IMR-90 (cell line): ENCODE results near the gene TMC8. TPM values are rescaled to one million over a fixed set of nuclear protein-coding genes. Genes with fewer than 3 reads are reported as not detected.

Experiments
- ATAC-seq: fragments of 200-7000 bp; cut with Tn5 transposase; 2 replicates; pipeline ENCODE4 v1.9.1; 2020; ENCODE audit warnings: low read depth, mild to moderate bottlenecking, moderate library complexity
- BruUV-seq: library from RNA; stranded (reverse); fragments of 400-500 nt; replicated peaks from 2 replicates; lab custom pipeline; 2021; lab: Mats Ljungman, UMichigan
- CTCF ChIA-PET: fragments of 300-600 bp; formaldehyde crosslinking; extraction: SDS; loops from one replicate; lab custom pipeline; 2021; ENCODE audit warnings: antibody characterized with exemption; lab: Yijun Ruan, JAX
- POLR2A ChIA-PET: fragments of 300-600 bp; sonication (Branson Sonifier 250); formaldehyde crosslinking; loops from one replicate; lab custom pipeline; 2022; ENCODE audit warnings: antibody characterized with exemption; ENCODE audit not compliant: unreplicated experiment; lab: Charles Lee
- DNase-seq: peaks from one replicate; pipeline ENCODE4 v3.0.0; 2013
- H2AFZ ChIP-seq: replicated peaks from 2 replicates; pipeline ENCODE3; 2013; ENCODE audit warnings: low read length, mild to moderate bottlenecking; ENCODE audit not compliant: poor library complexity
- H2AK5ac ChIP-seq: 2 replicates; pipeline ENCODE4 v1.6.1; 2013; ENCODE audit warnings: low read depth, low read length, inconsistent platforms
- H2AK9ac ChIP-seq: replicated peaks from 2 replicates; pipeline ENCODE3; 2013; ENCODE audit warnings: mild to moderate bottlenecking, low read depth, low read length, moderate library complexity; ENCODE audit not compliant: poor library complexity
- H2BK120ac ChIP-seq: 2 replicates; pipeline ENCODE4 v1.6.1; 2013; ENCODE audit warnings: low read depth, low read length, inconsistent platforms
- H2BK15ac ChIP-seq: 3 replicates; pipeline ENCODE4 v1.6.1; 2013; ENCODE audit warnings: low read depth, low read length, inconsistent platforms
- H2BK20ac ChIP-seq: 2 replicates; pipeline ENCODE4 v1.6.1; 2013; ENCODE audit warnings: low read depth, mild to moderate bottlenecking, inconsistent platforms, low read length, moderate library complexity
- H2BK5ac ChIP-seq: 2 replicates; pipeline ENCODE4 v1.6.1; 2013; ENCODE audit warnings: mild to moderate bottlenecking, low read depth, low read length, inconsistent platforms; ENCODE audit not compliant: poor library complexity, severe bottlenecking
- H3K14ac ChIP-seq: replicated peaks from 2 replicates; pipeline ENCODE4 v1.6.1; 2013; ENCODE audit warnings: low read depth, low read length, inconsistent platforms
- H3K18ac ChIP-seq: 2 replicates; pipeline ENCODE4 v1.6.1; 2013; ENCODE audit warnings: low read depth, low read length, control low read depth
- H3K23ac ChIP-seq: 2 replicates; pipeline ENCODE4 v1.6.1; 2013; ENCODE audit warnings: low read depth, low read length, inconsistent platforms
- H3K27ac ChIP-seq: 2 replicates; pipeline ENCODE4 v1.5.1; 2013; ENCODE audit warnings: mild to moderate bottlenecking, control low read depth, low read length; ENCODE audit not compliant: insufficient read depth
- H3K27me3 ChIP-seq: 2 replicates; pipeline ENCODE4 v1.6.1; 2013; ENCODE audit warnings: low read length; ENCODE audit not compliant: control insufficient read depth, insufficient read depth
- H3K36me3 ChIP-seq: 2 replicates; pipeline ENCODE4 v1.6.1; 2013; ENCODE audit warnings: low read length, mixed read lengths; ENCODE audit not compliant: control insufficient read depth, insufficient read depth
- H3K4ac ChIP-seq: 2 replicates; pipeline ENCODE4 v1.6.1; 2013; ENCODE audit warnings: low read depth, low read length, inconsistent platforms
- H3K4me1 ChIP-seq: 2 replicates; pipeline ENCODE4 v1.6.1; 2013; ENCODE audit warnings: low read length, mixed read lengths; ENCODE audit not compliant: control insufficient read depth, insufficient read depth
- H3K4me2 ChIP-seq: 2 replicates; pipeline ENCODE4 v1.6.1; 2013; ENCODE audit warnings: low read depth, mild to moderate bottlenecking, control low read depth, low read length, moderate library complexity
- H3K4me3 ChIP-seq: 2 replicates; pipeline ENCODE4 v1.5.1; 2013; ENCODE audit warnings: low read depth, mild to moderate bottlenecking, control low read depth, low read length, moderate library complexity; ENCODE audit not compliant: insufficient read depth
- H3K56ac ChIP-seq: 2 replicates; pipeline ENCODE4 v1.6.1; 2013; ENCODE audit warnings: low read length, inconsistent platforms; ENCODE audit not compliant: insufficient read depth; ENCODE audit errors: extremely low read depth
- H3K79me1 ChIP-seq, 2 experiments: 2 replicates each; pipeline ENCODE4 v1.6.1; 2013; ENCODE audit warnings: low read length in 2 of 2, inconsistent platforms in 1 of 2, low read depth in 1 of 2
- H3K9ac ChIP-seq: 2 replicates; pipeline ENCODE4 v1.6.1; 2013; ENCODE audit warnings: low read depth, low read length, control low read depth
- H3K9me1 ChIP-seq: 2 replicates; pipeline ENCODE4 v1.6.1; 2013; ENCODE audit warnings: low read length, inconsistent platforms; ENCODE audit not compliant: insufficient read depth
- H3K9me3 ChIP-seq: 2 replicates; pipeline ENCODE4 v1.6.1; 2013; ENCODE audit warnings: low read length; ENCODE audit not compliant: control insufficient read depth, insufficient read depth
- H4K20me1 ChIP-seq: 2 replicates; pipeline ENCODE4 v1.6.1; 2013; ENCODE audit warnings: low read length, inconsistent platforms; ENCODE audit not compliant: insufficient read depth
- H4K5ac ChIP-seq: 2 replicates; pipeline ENCODE4 v1.6.1; 2013; ENCODE audit warnings: mild to moderate bottlenecking, low read depth, low read length, control low read depth
- H4K8ac ChIP-seq, 2 experiments: 2 replicates each; pipeline ENCODE4 v1.6.1; 2013; ENCODE audit warnings: low read depth in 2 of 2, low read length in 2 of 2, control low read depth in 1 of 2, inconsistent platforms in 1 of 2
- H4K91ac ChIP-seq: 2 replicates; pipeline ENCODE4 v1.6.1; 2013; ENCODE audit warnings: low read depth, low read length, inconsistent platforms; ENCODE audit not compliant: insufficient read depth
- BHLHE40 ChIP-seq: fragments of 150-350 bp; IDR thresholded peaks from 2 replicates; pipeline ENCODE4 v1.6.1; 2016; ENCODE audit warnings: mild to moderate bottlenecking, low read depth, low read length
- CEBPB ChIP-seq: IDR thresholded peaks from 2 replicates; pipeline ENCODE4 v1.6.1; 2012; ENCODE audit warnings: low read depth, low read length, improper control_type of control experiment
- CHD1 ChIP-seq: IDR thresholded peaks from 2 replicates; pipeline ENCODE4 v1.6.1; 2012; ENCODE audit warnings: low read depth, low read length, improper control_type of control experiment
- ELK1 ChIP-seq: fragments of 150-350 bp; IDR thresholded peaks from 2 replicates; pipeline ENCODE4 v1.6.1; 2016; ENCODE audit warnings: low read depth, mild to moderate bottlenecking, low read length, moderate library complexity, borderline replicate concordance
- FOS ChIP-seq: fragments of 150-350 bp; IDR thresholded peaks from 2 replicates; pipeline ENCODE4 v1.6.1; 2016; ENCODE audit warnings: low read depth, low read length
- MAFK ChIP-seq: IDR thresholded peaks from 2 replicates; pipeline ENCODE4 v1.6.1; 2012; ENCODE audit warnings: low read depth, low read length, improper control_type of control experiment
- MAZ ChIP-seq: IDR thresholded peaks from 2 replicates; pipeline ENCODE4 v1.6.1; 2012; ENCODE audit warnings: low read depth, mild to moderate bottlenecking, low read length, improper control_type of control experiment, moderate library complexity, borderline replicate concordance
- MXI1 ChIP-seq: IDR thresholded peaks from 2 replicates; pipeline ENCODE4 v1.6.1; 2012; ENCODE audit warnings: low read depth, mild to moderate bottlenecking, low read length, moderate library complexity, borderline replicate concordance
- POLR2A ChIP-seq: IDR thresholded peaks from 2 replicates; pipeline ENCODE4 v1.6.1; 2012; ENCODE audit warnings: mild to moderate bottlenecking, low read depth, low read length
- RAD21 ChIP-seq: IDR thresholded peaks from 2 replicates; pipeline ENCODE4 v1.6.1; 2012; ENCODE audit warnings: low read length, improper control_type of control experiment
- RFX5 ChIP-seq: IDR thresholded peaks from 2 replicates; pipeline ENCODE4 v1.8.0; 2012; ENCODE audit warnings: low read depth, mild to moderate bottlenecking, low read length, moderate library complexity
- SMC3 ChIP-seq: fragments of 150-350 bp; IDR thresholded peaks from 2 replicates; pipeline ENCODE4 v1.6.1; 2016; ENCODE audit warnings: low read depth, mild to moderate bottlenecking, antibody characterized with exemption, low read length, moderate library complexity
- USF2 ChIP-seq: fragments of 150-350 bp; IDR thresholded peaks from 2 replicates; pipeline ENCODE4 v1.6.1; 2017; ENCODE audit warnings: mild to moderate bottlenecking, antibody characterized with exemption, low read length, low read depth
- WGBS, 2 experiments: methylation state at CpG; one replicate each; pipeline versions ENCODE4 v1.1.5 to v1.1.7; 2013; ENCODE audit warnings: missing lambda C conversion rate in 2 of 2; ENCODE audit not compliant: insufficient read length in 1 of 2; ENCODE audit errors: extremely low coverage in 2 of 2; 5-methylcytosine and 5-hydroxymethylcytosine counted together
- dilution Hi-C: fragments of 300-500 bp; cut with HindIII; formaldehyde crosslinking; loops from one replicate; pipeline ENCODE4 v1.14.3; 2018; ENCODE audit warnings: low sequenced_read_pairs; ENCODE audit not compliant: unreplicated experiment
- in situ Hi-C: fragments of 300-500 bp; cut with MboI; formaldehyde crosslinking; loops from 3 replicates; pipeline ENCODE4 v1.14.3; 2019; ENCODE audit warnings: low sequenced_read_pairs, inconsistent platforms, mixed read lengths
- intact Hi-C: fragments of 100-400 bp; cut with micrococcal nuclease; formaldehyde crosslinking; loops from 2 replicates; pipeline ENCODE4 v1.10.0; 2022
- polyA plus RNA-seq, 3 experiments: library from polyadenylated mRNA; depleted of rRNA; stranded (reverse); fragments of >200 nt; gene quantifications; 2 replicates each; pipeline ENCODE4 v1.2.3, GENCODE V29; 2012; ENCODE audit warnings: low replicate concordance in 1 of 3
- total RNA-seq: library from RNA; depleted of rRNA; stranded (reverse); fragments of >200 nt; gene quantifications from 2 replicates; pipeline ENCODE4 v1.2.3, GENCODE V29; 2012
- TF ChIP-seq, protein P1 (sequence below): conservative IDR thresholded peaks from 2 replicates; pipeline ENCODE4 v1.5.1; 2012; ENCODE audit warnings: mild to moderate bottlenecking, low read depth, low read length, improper control_type of control experiment

The TMC8 gene
- total and polyA plus RNA-seq, 2 of the 4 experiments (the other 2 are of a cell fraction) = not detected

DNA sequence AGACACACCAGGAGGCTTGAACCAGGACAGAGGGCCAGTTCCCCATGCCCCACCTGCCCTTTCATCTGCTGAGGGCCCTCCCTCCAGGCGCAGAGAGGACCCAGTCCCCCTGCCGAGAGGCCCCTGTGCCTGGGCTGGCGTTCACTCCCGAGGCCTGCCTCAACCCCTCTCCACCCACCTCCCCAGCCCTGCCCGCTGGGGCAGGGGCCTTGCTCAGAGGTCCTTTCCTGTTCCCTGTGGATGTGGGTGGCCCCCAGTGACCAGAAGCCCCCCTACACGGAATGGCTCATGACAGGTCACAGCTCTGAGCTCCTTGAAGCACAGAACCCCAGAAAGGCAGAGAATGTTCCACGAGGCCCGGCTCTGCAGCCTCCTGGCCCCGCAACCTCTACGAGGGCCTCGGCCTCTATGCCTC lies 8.8 kb upstream of the TMC8 start:
- H4K20me1 ChIP-seq = no peaks in the 10 kb centered on the region; the same call in 1 of the 2 replicates
- DNase-seq = no peak

More for the DNA sequence above, 8.8 kb upstream of the TMC8 start:
- H2BK15ac ChIP-seq = no peak overlapping the region
- BruUV-seq = no TSS peak
- no peak for ATAC-seq
- no peak overlapping the region for H4K5ac ChIP-seq
- no peak overlapping the region for H3K14ac ChIP-seq
- no peak overlapping the region for H2AK5ac ChIP-seq
- no peaks in the 10 kb centered on the region for H3K36me3 ChIP-seq
- ChIA-PET CTCF (interaction anchor here (0.9 kb wide), 1 partner anchor 55 kb away, joined by 3 read pairs; no protein-coding TSS in a partner anchor), POLR2A (no interaction called here)
- in situ Hi-C loops (no loop called here), intact Hi-C loops (no loop called here), dilution Hi-C loops (no loop called here)
- TF ChIP-seq RAD21 (no peak), CHD1 (no peak), CEBPB (no peak), BHLHE40 (no peak), POLR2A (no peak), MAFK (no peak), USF2 (no peak), MAZ (no peak), SMC3 (no peak), ELK1 (no peak), FOS (no peak), RFX5 (no peak), MXI1 (no peak)
- TF ChIP-seq, protein P1, sequence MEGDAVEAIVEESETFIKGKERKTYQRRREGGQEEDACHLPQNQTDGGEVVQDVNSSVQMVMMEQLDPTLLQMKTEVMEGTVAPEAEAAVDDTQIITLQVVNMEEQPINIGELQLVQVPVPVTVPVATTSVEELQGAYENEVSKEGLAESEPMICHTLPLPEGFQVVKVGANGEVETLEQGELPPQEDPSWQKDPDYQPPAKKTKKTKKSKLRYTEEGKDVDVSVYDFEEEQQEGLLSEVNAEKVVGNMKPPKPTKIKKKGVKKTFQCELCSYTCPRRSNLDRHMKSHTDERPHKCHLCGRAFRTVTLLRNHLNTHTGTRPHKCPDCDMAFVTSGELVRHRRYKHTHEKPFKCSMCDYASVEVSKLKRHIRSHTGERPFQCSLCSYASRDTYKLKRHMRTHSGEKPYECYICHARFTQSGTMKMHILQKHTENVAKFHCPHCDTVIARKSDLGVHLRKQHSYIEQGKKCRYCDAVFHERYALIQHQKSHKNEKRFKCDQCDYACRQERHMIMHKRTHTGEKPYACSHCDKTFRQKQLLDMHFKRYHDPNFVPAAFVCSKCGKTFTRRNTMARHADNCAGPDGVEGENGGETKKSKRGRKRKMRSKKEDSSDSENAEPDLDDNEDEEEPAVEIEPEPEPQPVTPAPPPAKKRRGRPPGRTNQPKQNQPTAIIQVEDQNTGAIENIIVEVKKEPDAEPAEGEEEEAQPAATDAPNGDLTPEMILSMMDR = no peak
- H3K23ac ChIP-seq = no peak overlapping the region
- no peak overlapping the region for H3K56ac ChIP-seq
- H3K9me1 ChIP-seq = no peaks in the 10 kb centered on the region
- no peak overlapping the region for H3K4me2 ChIP-seq
- peaks cover 7% of the 10 kb centered on the region; the same call in 1 of the 2 replicates for H3K27me3 ChIP-seq
- no peak overlapping the region for H3K4ac ChIP-seq
- no peak overlapping the region for H3K18ac ChIP-seq
- H3K4me1 ChIP-seq = no peaks in the 10 kb centered on the region
- H3K9ac ChIP-seq = no peak overlapping the region
- H4K91ac ChIP-seq = no peak overlapping the region
- no peak overlapping the region for H3K4me3 ChIP-seq
- 82% methylated on average over 6 of the region's 11 CpGs; no CpG with 5 or more reads in 1 of the 2 experiments for WGBS, 2 experiments
- H2BK20ac ChIP-seq = no peak overlapping the region
- H2AFZ ChIP-seq = no peak overlapping the region
- H2BK5ac ChIP-seq = no peak overlapping the region
- H4K8ac ChIP-seq = no peak overlapping the region
- H3K9me3 ChIP-seq = no peaks in the 10 kb centered on the region
- no peak overlapping the region for H3K27ac ChIP-seq
- no peak overlapping the region for H2BK120ac ChIP-seq
- H3K79me1 ChIP-seq = no peaks in the 10 kb centered on the region
- no peak overlapping the region for H2AK9ac ChIP-seq
